Stimulated activated CD4-positive, alpha-beta T cell treated with anti-CD3 and anti-CD28 coated beads, Interleukin-4, amount 100 ng/mL, for 1 hour (primary cell): ENCODE measurements around the gene BCL3.
"Not testable (repeated sequence)": the region's sequence is repeated elsewhere in the genome, so short reads cannot be mapped to it uniquely, and the experiment has no call there.

ENCODE experiments used
- DNase-seq: peaks from one replicate; pipeline ENCODE4 v3.0.0-alpha.2; 2020

The BCL3 gene

DNA sequence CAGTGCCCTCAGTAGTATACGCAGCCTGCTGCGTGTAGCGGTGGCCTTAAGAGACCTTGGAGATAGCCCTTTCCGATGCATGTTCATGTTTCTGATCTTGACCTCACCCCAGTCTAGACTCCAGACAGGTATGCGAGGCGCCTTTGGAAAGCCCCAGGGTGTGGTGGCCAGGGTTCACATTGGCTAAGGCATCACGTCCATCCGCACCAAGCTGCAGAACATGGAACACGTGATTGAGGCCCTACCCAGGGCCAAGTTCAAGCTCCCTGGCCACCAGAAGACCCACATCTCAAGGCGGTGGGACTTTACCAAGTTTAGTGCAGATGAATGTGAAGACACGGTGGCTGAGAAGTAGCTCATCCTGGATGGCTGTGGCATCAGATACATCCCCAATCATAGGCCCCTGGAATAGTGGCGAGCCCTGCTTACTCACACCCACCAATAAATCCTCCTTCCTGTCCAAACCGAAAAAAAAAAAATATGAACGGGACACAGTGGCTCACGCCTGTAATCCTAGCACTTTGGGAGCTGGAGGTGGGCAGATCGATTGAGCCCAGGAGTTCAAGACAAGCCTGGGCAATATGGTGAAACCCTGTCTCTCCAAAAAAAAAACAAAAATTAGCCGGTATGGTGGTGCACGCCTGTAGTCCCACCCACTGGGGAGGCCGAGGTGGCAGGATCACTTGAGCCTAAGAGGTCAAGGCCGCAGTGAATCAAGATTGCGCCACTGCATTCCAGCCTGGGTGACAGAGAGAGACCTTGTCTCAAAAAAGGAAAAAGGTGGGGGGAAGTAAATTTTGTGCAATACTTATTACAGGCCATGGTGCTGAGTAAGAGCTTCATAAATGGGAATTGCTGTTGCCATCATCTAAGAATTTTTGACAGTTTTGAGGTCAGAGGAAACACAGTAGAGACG, 16.8 kb downstream of the BCL3 start:
- no peak for DNase-seq

GRCh38 chr19:44765949-44766335, 17.4 kb downstream of the BCL3 start:
- DNase-seq, result no peak

DNA sequence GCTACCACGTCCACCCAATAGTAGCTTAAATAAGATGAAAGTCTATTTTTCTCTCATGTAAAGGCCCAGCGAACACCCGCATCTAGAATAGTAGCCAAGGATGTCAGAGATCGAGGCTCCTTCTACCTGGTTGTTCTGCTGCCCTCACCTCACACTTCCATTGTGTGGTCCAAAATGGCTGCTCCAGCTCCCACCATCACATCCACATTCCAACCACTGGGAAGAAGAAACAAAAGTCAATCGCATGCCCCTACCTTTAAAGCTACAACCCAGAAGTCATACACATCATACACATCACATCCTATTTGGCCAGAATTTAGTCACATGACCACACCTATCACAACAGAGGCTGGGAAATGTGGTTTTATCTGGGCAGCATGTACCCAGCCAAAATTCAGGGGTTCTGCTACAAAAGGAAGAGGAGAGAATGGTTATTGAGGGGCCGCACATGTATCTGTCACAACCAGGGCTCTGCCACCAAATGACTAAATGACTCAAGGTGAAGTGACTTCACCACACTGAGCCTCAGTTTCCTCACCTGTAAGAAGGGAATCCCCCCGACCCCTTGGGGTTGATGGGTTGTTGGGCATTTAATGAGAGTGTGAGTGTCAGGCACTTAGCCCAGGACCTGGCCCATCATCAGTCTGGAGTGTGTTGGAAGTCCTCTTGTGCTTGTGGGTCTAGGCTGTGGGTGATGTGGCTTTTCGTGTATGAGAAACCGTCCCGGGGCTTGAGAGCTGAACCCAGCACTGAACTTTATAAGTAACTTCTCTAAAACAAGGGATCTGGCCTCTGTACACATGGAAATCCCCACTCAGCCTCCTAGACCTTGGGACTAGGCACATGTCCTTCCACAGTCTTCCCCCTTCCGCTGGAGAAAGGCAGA, 19.0 kb downstream of the BCL3 start:
- no peak for DNase-seq

DNA sequence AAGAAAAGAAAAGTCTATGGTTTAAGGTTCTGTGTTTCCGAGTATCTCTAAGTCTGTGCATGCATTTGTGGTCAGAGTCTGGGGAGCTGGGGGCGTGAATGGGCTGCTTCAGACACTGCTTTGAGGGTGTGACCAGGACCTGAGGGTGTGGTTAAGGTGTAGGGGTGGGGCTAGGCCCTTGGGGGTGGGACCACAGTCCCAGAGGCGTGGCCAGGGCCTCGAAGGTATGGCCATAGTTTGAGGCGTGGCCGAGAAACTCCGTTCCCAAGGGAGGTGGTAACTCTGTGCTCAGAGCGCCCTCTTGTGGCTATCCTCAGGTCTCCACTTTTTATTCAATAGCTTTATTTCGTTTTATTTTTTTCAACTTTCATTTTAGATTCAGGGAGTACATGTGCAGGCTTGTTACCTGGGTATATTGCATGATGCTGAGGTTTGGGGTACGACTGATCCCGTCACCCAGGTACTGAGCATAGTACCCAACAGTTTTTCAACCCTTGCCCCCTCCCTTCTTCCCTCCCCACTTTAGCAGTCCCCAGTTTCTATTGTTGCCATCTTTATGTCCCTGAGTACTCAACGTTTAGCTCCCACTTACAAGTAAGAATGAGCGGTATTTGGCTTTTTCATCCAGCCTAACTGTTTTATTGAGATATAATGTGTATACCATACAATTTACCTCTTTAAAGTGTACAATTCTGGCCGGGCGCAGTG, 22.2 kb downstream of the BCL3 start:
- DNase-seq, result peak; percentile 93

DNA sequence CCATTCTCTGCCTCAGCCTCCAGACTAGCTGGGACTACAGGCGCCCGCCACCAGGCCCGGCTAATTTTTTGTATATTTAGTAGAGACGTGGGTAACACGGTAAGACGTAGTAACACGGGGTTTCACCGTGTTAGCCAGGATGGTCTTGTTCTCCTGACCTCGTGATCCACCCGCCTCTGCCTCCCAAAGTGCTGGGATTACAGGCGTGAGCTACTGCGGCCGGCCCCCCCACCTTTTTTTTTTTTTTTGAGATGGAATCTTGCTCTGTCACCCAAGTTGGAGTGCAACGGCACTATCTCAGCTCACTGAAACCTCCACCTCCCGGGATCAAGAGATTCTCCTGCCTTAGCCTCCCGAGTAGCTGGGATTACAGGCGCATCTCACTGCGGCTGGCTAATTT, 23.6 kb downstream of the BCL3 start:
- DNase-seq, result not testable (repeated sequence)

DNA sequence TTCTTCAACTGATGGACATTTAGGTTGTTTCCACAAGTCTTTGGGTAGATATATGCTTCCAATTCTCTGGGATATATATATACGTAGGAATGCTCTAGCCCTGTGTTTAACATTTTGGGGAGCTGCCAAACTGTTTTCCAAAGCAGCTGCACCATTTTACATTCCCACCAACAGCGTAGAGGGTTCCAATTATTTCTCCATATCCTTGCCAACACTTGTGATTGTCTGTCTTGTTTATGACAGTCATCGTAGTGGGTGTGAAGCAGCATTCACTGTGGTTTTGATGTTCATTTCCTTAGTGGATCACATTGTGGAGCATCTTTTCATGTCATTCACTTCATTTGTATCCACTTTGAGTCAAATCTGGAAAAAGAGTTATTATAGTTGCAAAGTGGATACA, 24.5 kb downstream of the BCL3 start:
- no peak for DNase-seq

DNA sequence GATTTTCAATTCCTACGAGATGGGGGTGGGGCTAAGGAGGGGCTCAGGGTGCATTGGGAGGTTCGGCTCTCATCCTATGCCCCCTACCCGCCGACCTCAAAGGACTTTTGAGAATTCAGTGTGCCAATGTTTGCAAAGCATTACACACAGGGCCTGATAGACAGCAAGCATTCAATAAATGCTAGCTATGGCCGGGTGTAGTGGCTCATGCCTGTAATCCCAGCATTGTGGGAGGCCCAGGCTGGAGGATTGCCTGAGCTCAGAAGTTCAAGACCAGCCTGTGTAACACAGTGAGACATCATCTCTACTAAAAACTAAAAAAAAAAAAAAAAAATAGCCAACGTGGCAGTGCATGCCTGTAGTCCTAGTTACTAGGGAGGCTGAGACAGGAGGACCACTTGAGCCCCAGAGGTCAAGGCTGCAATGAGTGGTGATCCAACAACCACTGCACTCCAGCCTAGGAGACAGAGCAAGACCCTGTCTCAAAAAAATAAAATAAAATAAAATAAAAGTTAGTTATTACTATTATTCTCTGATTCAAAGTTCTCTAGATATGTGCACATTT, 27.2 kb downstream of the BCL3 start:
- no peak for DNase-seq

- DNase-seq, result no peak
Measured at GRCh38 chr19:44776402-44777096, 28.0 kb downstream of the BCL3 start.

DNA sequence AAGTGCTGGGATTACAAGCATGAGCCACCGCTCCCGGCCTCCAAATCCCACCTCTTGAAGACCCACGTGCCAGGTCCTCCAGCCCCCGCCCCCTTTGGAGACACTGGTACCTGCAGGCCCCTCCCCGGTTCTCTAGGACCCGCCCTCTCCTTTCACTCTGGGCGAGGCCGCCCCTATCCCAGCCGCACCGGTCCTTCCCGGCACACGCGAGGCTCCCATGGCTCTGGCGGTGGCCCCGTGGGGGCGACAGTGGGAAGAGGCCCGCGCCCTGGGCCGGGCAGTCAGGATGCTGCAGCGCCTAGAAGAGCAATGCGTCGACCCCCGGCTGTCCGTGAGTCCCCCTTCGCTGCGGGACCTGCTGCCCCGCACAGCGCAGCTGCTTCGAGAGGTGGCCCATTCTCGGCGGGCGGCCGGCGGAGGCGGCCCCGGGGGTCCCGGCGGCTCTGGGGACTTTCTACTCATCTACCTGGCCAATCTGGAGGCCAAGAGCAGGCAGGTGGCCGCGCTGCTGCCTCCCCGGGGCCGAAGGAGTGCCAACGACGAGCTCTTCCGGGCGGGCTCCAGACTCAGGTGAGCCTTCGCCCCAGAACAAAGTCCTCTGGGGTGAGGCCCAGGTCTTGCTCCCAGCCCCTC, 29.3 kb downstream of the BCL3 start, which contains the start of gene CBLC:
Gene CBLC, plus strand, starts transcription at position 176 of the 633 bp plus-strand sequence. Its CDS starts 42 bp downstream, at position 218.
- no peak for DNase-seq

DNA sequence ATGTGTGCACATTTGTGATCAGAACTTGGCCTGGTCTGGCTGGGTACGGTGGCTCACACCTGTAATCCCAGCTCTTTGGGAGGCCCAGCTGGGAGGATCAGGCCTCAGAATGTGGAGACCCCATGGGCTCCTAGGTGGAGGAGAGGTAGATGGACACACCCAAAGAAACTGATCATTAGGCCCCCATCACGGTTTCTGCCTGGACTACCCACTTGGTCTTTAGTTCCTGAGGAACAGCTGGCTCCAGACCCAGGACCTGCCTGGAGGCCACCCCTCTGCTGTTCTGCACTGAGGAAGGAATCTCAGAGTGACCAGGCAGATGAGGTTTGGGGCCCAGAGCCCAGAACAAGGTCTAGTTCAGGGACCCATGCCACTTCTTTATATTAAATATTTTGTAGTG, 30.6 kb downstream of the BCL3 start:
- DNase-seq, result no peak

DNA sequence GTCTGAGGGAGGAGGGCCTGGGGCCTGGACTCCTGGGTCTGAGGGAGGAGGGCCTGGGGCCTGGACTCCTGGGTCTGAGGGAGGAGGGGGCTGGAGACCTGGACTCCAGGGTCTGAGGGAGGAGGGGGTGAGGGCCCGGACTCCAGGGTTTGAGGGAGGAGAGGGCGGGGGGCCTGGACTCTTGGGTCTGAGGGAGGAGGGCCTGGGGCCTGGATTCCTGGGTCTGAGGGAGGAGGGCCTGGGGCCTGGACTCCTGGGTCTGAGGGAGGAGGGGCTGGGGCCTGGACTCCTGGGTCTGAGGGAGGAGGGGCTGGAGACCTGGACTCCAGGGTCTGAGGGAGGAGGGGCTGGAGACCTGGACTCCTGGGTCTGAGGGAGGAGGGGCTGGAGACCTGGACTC, 33.2 kb downstream of the BCL3 start:
- DNase-seq, result not testable (repeated sequence)

- no peak for DNase-seq
Measured at GRCh38 chr19:44782729-44783128, 34.2 kb downstream of the BCL3 start.

GRCh38 chr19:44783545-44783944, 35.0 kb downstream of the BCL3 start:
- DNase-seq, result no peak

- DNase-seq, result no peak
Measured at GRCh38 chr19:44785271-44785670, 36.8 kb downstream of the BCL3 start.

- DNase-seq, result no peak
Measured at GRCh38 chr19:44785993-44786392, 37.5 kb downstream of the BCL3 start.

GRCh38 chr19:44788971-44789370, 40.5 kb downstream of the BCL3 start:
- no peak for DNase-seq

- no peak for DNase-seq
Measured at GRCh38 chr19:44789943-44790483, 41.5 kb downstream of the BCL3 start.

DNA sequence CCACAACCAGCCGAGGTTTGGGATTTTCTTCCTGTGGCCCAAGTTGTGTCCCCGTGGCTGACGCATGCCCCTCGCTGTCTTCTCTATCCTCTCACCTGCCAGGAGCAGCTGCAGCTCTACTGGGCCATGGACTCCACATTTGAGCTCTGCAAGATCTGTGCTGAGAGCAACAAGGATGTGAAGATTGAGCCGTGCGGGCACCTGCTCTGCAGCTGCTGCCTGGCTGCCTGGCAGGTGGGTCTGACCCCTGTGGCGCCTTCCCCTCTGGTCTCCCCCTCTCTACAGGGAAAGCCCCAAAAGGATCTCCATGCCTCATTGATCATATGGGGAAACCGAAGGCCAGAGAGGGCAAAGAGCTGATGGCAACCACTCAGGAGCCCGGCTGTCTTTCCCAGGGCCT, 43.8 kb downstream of the BCL3 start:
- no peak for DNase-seq

- no peak for DNase-seq
Measured at GRCh38 chr19:44794610-44795009, 46.1 kb downstream of the BCL3 start.

- DNase-seq, result no peak
Measured at GRCh38 chr19:44795398-44795987, 47.0 kb downstream of the BCL3 start.

DNA sequence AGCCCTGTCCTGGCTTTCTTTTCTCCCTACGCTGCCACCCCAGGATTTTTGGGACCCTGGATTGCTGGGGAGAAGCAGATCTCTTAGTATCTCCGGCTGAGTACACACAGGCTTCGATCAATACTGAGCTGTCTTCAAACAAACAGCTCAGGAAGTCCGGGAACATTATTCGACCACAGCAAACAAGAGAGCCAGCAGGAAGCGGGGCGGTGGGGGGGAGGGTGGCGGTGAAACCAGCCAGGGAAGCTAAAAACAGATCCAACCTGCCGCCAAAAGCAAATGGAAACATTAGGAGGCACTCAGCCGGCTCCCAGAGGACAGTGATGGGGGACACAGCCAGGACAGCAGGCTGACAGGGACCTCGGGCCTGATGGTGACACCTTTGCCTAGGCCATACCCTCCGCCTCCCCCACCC, 48.2 kb downstream of the BCL3 start:
- no peak for DNase-seq
